ENCODE results near the gene GAREM1.
A peak's percentile ranks its signal among the peaks of the same experiment; 100 is the strongest.

GAREM1 gene

DNA sequence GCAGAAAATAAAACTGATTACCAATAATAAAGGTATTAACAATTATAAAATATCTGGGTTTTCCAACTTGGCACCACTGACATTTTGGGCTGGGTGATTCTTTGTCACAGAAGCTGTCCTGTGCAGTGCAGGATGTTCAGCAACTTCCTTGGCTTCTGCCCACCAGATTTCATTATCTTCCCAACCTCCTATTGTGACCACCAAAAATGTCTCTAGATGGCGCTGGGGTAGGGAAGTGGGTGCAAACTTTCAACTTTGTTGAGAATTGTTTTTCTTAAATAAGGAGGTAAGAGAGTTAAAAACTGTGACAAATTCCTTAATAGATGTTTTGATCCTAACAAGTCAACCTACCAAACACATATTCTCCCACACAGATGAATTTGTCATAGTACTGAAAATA lies 90.1 kb downstream of the GAREM1 start:
- Histone ChIP-seq H2BK5ac (ENCODE audit: low read length) (no peak overlapping the region), H3K79me1 (ENCODE audit: low read length) (no peaks in the 10 kb centered on the region), H3K18ac (ENCODE audit: low read length) (no peak overlapping the region), H3K9ac (ENCODE audit: low read length) (no peak overlapping the region), H3K23ac (ENCODE audit: low read length) (no peak overlapping the region), H3K4me2 (ENCODE audit: low read length) (no peak overlapping the region), H2BK15ac (replicated peaks; ENCODE audit: low read depth) (no peak overlapping the region), H3K4ac (ENCODE audit: low read depth, low read length) (no peak overlapping the region), H4K8ac (ENCODE audit: low read depth, low read length) (no peak overlapping the region), H2BK120ac (ENCODE audit: low read depth, low read length) (no peak overlapping the region), H3K79me2 (ENCODE audit: control insufficient read depth, insufficient read depth, low read length) (no peaks in the 10 kb centered on the region), H3K4me1 (ENCODE audit: control insufficient read depth, low read depth, low read length) (no peaks in the 10 kb centered on the region), H3K27me3 (ENCODE audit: insufficient read depth, low read length, poor library complexity) (no peaks in the 10 kb centered on the region), H4K5ac (ENCODE audit: low read length) (no peak overlapping the region), H3K56ac (ENCODE audit: low read length) (no peak overlapping the region), H3K4me3 (ENCODE audit: low read length) (no peak overlapping the region), H3K27ac (ENCODE audit: low read depth, low read length) (no peak overlapping the region), H2AK5ac (ENCODE audit: low read length) (no peak overlapping the region), H3K36me3 (ENCODE audit: control insufficient read depth, insufficient read depth, low read length) (no peaks in the 10 kb centered on the region)
- WGBS (ENCODE audit: extremely low coverage, insufficient coverage, low lambda C conversion rate) = no CpG with 5 or more reads among the region's 1 CpG
- peak; percentile 31 for DNase-seq

DNA sequence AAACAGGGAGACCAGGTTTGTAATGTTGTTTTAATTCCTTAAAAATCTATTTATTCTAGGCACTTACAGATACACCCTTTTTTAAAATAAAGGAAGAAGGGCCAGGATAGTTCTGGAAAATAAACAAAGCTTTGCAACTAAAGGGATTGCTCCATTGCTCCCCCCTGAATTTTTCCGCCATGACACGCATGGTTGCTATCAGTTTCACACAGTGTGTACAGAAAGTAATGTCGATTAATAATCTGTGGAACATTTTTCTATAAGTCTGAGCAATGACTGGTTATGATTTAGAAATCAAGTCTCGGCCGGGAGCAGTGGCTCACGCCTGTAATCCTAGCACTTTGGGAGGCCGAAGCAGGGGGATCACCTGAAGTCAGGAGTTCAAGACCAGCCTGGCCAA lies 90.8 kb downstream of the GAREM1 start:
- H3K4ac ChIP-seq (ENCODE audit: low read depth, low read length) = no peak overlapping the region
- no peaks in the 10 kb centered on the region for H3K79me1 ChIP-seq (ENCODE audit: low read length)
- no CpG with 5 or more reads among the region's 7 CpGs for WGBS (ENCODE audit: extremely low coverage, insufficient coverage, low lambda C conversion rate)

GRCh38 chr18:32378705-32379104 lies 92.0 kb downstream of the GAREM1 start:
- no peak overlapping the region for H3K27ac ChIP-seq (ENCODE audit: low read depth, low read length)
- no peak overlapping the region for H2BK15ac ChIP-seq (replicated peaks; ENCODE audit: low read depth)
- H3K4ac ChIP-seq (ENCODE audit: low read depth, low read length) = no peak overlapping the region
- H3K27me3 ChIP-seq (ENCODE audit: insufficient read depth, low read length, poor library complexity) = no peaks in the 10 kb centered on the region
- DNase-seq = no peak
- no peak overlapping the region for H2BK120ac ChIP-seq (ENCODE audit: low read depth, low read length)
- no peak overlapping the region for H3K18ac ChIP-seq (ENCODE audit: low read length)
- H3K4me3 ChIP-seq (ENCODE audit: low read length) = no peak overlapping the region
- H4K5ac ChIP-seq (ENCODE audit: low read length) = no peak overlapping the region
- H4K8ac ChIP-seq (ENCODE audit: low read depth, low read length) = no peak overlapping the region
- no CpG with 5 or more reads among the region's 4 CpGs for WGBS (ENCODE audit: extremely low coverage, insufficient coverage, low lambda C conversion rate)
- no peaks in the 10 kb centered on the region for H3K36me3 ChIP-seq (ENCODE audit: control insufficient read depth, insufficient read depth, low read length)
- H3K23ac ChIP-seq (ENCODE audit: low read length) = no peak overlapping the region
- no peaks in the 10 kb centered on the region for H3K4me1 ChIP-seq (ENCODE audit: control insufficient read depth, low read depth, low read length)
- no peaks in the 10 kb centered on the region for H3K79me1 ChIP-seq (ENCODE audit: low read length)
- H3K4me2 ChIP-seq (ENCODE audit: low read length) = no peak overlapping the region
- no peak overlapping the region for H3K9ac ChIP-seq (ENCODE audit: low read length)
- no peak overlapping the region for H3K56ac ChIP-seq (ENCODE audit: low read length)
- no peaks in the 10 kb centered on the region for H3K79me2 ChIP-seq (ENCODE audit: control insufficient read depth, insufficient read depth, low read length)
- H2AK5ac ChIP-seq (ENCODE audit: low read length) = no peak overlapping the region
- no peak overlapping the region for H2BK5ac ChIP-seq (ENCODE audit: low read length)

More for the DNA sequence above, 90.8 kb downstream of the GAREM1 start:
- no peak overlapping the region for H2BK5ac ChIP-seq (ENCODE audit: low read length)
- no peak overlapping the region for H4K8ac ChIP-seq (ENCODE audit: low read depth, low read length)
- H3K27me3 ChIP-seq (ENCODE audit: insufficient read depth, low read length, poor library complexity) = no peaks in the 10 kb centered on the region
- no peaks in the 10 kb centered on the region for H3K79me2 ChIP-seq (ENCODE audit: control insufficient read depth, insufficient read depth, low read length)
- no peaks in the 10 kb centered on the region for H3K4me1 ChIP-seq (ENCODE audit: control insufficient read depth, low read depth, low read length)
- no peak overlapping the region for H3K4me2 ChIP-seq (ENCODE audit: low read length)
- H2BK15ac ChIP-seq (replicated peaks; ENCODE audit: low read depth) = no peak overlapping the region
- no peak overlapping the region for H3K9ac ChIP-seq (ENCODE audit: low read length)
- DNase-seq = no peak
- H2AK5ac ChIP-seq (ENCODE audit: low read length) = no peak overlapping the region
- H3K27ac ChIP-seq (ENCODE audit: low read depth, low read length) = no peak overlapping the region
- no peak overlapping the region for H3K4me3 ChIP-seq (ENCODE audit: low read length)
- H2BK120ac ChIP-seq (ENCODE audit: low read depth, low read length) = no peak overlapping the region
- H3K23ac ChIP-seq (ENCODE audit: low read length) = no peak overlapping the region
- H3K36me3 ChIP-seq (ENCODE audit: control insufficient read depth, insufficient read depth, low read length) = no peaks in the 10 kb centered on the region
- H3K18ac ChIP-seq (ENCODE audit: low read length) = no peak overlapping the region
- no peak overlapping the region for H4K5ac ChIP-seq (ENCODE audit: low read length)
- H3K56ac ChIP-seq (ENCODE audit: low read length) = no peak overlapping the region

GRCh38 chr18:32373995-32374394 lies 96.7 kb downstream of the GAREM1 start:
- WGBS (ENCODE audit: extremely low coverage, insufficient coverage, low lambda C conversion rate) = no CpG with 5 or more reads among the region's 3 CpGs
- Histone ChIP-seq H3K4me1 (ENCODE audit: control insufficient read depth, low read depth, low read length) (peaks cover 2% of the 10 kb centered on the region), H2BK120ac (ENCODE audit: low read depth, low read length) (no peak overlapping the region), H3K79me1 (ENCODE audit: low read length) (peaks cover 2% of the 10 kb centered on the region), H3K23ac (ENCODE audit: low read length) (no peak overlapping the region), H3K56ac (ENCODE audit: low read length) (no peak overlapping the region), H3K4ac (ENCODE audit: low read depth, low read length) (no peak overlapping the region), H2BK15ac (replicated peaks; ENCODE audit: low read depth) (no peak overlapping the region), H2AK5ac (ENCODE audit: low read length) (no peak overlapping the region), H3K4me3 (ENCODE audit: low read length) (no peak overlapping the region), H3K27me3 (ENCODE audit: insufficient read depth, low read length, poor library complexity) (no peaks in the 10 kb centered on the region), H3K27ac (ENCODE audit: low read depth, low read length) (no peak overlapping the region), H3K9ac (ENCODE audit: low read length) (no peak overlapping the region), H4K5ac (ENCODE audit: low read length) (no peak overlapping the region), H2BK5ac (ENCODE audit: low read length) (no peak overlapping the region), H4K8ac (ENCODE audit: low read depth, low read length) (no peak overlapping the region), H3K79me2 (ENCODE audit: control insufficient read depth, insufficient read depth, low read length) (no peaks in the 10 kb centered on the region), H3K18ac (ENCODE audit: low read length) (no peak overlapping the region), H3K36me3 (ENCODE audit: control insufficient read depth, insufficient read depth, low read length) (no peaks in the 10 kb centered on the region), H3K4me2 (ENCODE audit: low read length) (no peak overlapping the region)
- DNase-seq = no peak

GRCh38 chr18:32373505-32373904 lies 97.2 kb downstream of the GAREM1 start:
- H4K8ac ChIP-seq (ENCODE audit: low read depth, low read length) = no peak overlapping the region
- H3K23ac ChIP-seq (ENCODE audit: low read length) = no peak overlapping the region
- H3K56ac ChIP-seq (ENCODE audit: low read length) = no peak overlapping the region
- H3K36me3 ChIP-seq (ENCODE audit: control insufficient read depth, insufficient read depth, low read length) = no peaks in the 10 kb centered on the region
- no peak overlapping the region for H3K4ac ChIP-seq (ENCODE audit: low read depth, low read length)
- H2BK5ac ChIP-seq (ENCODE audit: low read length) = no peak overlapping the region
- no peak overlapping the region for H4K5ac ChIP-seq (ENCODE audit: low read length)
- no peak overlapping the region for H3K18ac ChIP-seq (ENCODE audit: low read length)
- no peaks in the 10 kb centered on the region for H3K27me3 ChIP-seq (ENCODE audit: insufficient read depth, low read length, poor library complexity)
- no peak for DNase-seq
- peaks cover 2% of the 10 kb centered on the region for H3K79me1 ChIP-seq (ENCODE audit: low read length)
- no peak overlapping the region for H3K4me2 ChIP-seq (ENCODE audit: low read length)
- no peak overlapping the region for H3K9ac ChIP-seq (ENCODE audit: low read length)
- peaks cover 2% of the 10 kb centered on the region for H3K4me1 ChIP-seq (ENCODE audit: control insufficient read depth, low read depth, low read length)
- H3K4me3 ChIP-seq (ENCODE audit: low read length) = no peak overlapping the region
- H3K27ac ChIP-seq (ENCODE audit: low read depth, low read length) = no peak overlapping the region
- no peak overlapping the region for H2BK120ac ChIP-seq (ENCODE audit: low read depth, low read length)
- H2BK15ac ChIP-seq (replicated peaks; ENCODE audit: low read depth) = no peak overlapping the region
- no CpG with 5 or more reads among the region's 4 CpGs for WGBS (ENCODE audit: extremely low coverage, insufficient coverage, low lambda C conversion rate)
- no peak overlapping the region for H2AK5ac ChIP-seq (ENCODE audit: low read length)
- no peaks in the 10 kb centered on the region for H3K79me2 ChIP-seq (ENCODE audit: control insufficient read depth, insufficient read depth, low read length)

DNA sequence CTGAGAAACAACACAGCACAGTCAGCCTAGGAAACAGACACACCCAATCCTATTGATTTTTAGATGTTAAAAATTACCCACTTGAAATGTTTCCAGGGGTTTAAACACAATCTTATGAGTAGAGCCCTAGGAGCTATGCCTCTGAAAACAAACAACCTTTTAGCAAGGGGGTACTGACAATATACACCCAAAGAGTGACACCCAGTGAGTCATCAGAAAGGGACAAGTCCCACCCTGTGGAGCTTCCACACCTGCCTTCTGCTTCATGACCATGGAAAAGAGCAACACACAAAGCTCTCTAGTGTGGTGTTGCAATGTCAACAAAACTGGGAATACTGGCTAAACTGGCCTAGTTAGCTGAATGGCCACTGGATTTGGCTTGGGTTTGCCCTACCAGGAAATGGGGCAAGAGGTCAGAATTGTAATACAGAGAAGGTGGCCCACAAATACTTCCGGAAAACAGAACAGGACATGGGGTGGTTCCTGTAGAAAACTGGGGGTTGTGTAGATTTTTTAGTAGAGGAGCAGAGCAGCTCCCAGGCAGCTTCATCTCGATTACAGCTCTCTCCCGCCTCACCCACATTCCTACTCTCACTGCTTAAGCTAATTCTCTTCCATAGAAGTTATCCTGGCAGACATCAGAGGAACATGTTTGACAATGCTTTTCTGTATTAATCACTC lies 98.2 kb downstream of the GAREM1 start:
- peak; percentile 21 for DNase-seq

More for the DNA sequence above, 98.2 kb downstream of the GAREM1 start:
- Histone ChIP-seq H4K5ac (ENCODE audit: low read length) (no peak overlapping the region), H3K27ac (ENCODE audit: low read depth, low read length) (no peak overlapping the region), H3K9ac (ENCODE audit: low read length) (no peak overlapping the region), H2BK15ac (replicated peaks; ENCODE audit: low read depth) (no peak overlapping the region), H4K8ac (ENCODE audit: low read depth, low read length) (no peak overlapping the region), H3K4me1 (ENCODE audit: control insufficient read depth, low read depth, low read length) (peaks cover 2% of the 10 kb centered on the region), H3K36me3 (ENCODE audit: control insufficient read depth, insufficient read depth, low read length) (no peaks in the 10 kb centered on the region), H3K4ac (ENCODE audit: low read depth, low read length) (no peak overlapping the region), H3K79me1 (ENCODE audit: low read length) (peaks cover 2% of the 10 kb centered on the region), H3K27me3 (ENCODE audit: insufficient read depth, low read length, poor library complexity) (no peaks in the 10 kb centered on the region), H3K79me2 (ENCODE audit: control insufficient read depth, insufficient read depth, low read length) (no peaks in the 10 kb centered on the region), H2BK5ac (ENCODE audit: low read length) (no peak overlapping the region), H2BK120ac (ENCODE audit: low read depth, low read length) (no peak overlapping the region), H3K4me3 (ENCODE audit: low read length) (no peak overlapping the region), H3K56ac (ENCODE audit: low read length) (no peak overlapping the region), H3K4me2 (ENCODE audit: low read length) (no peak overlapping the region), H3K18ac (ENCODE audit: low read length) (no peak overlapping the region), H2AK5ac (ENCODE audit: low read length) (no peak overlapping the region), H3K23ac (ENCODE audit: low read length) (no peak overlapping the region)
- WGBS (ENCODE audit: extremely low coverage, insufficient coverage, low lambda C conversion rate) = no CpG with 5 or more reads among the region's 3 CpGs
